Testis (tissue), 2 donors: ENCODE measurements around the gene SOCS2.

Source experiments
- CTCF ChIP-seq, 3 experiments: fragments of 450-650 bp in 2 of 3; fragments of 200-600 bp in 1 of 3; sonication (generic) in 1 of 3; IDR thresholded peaks; one replicate each; pipeline ENCODE4 v1.5.1; 2016 to 2019; ENCODE audit warnings: antibody characterized with exemption in 3 of 3, mild to moderate bottlenecking in 2 of 3, moderate library complexity in 1 of 3
- POLR2A ChIP-seq: fragments of 450-650 bp; IDR thresholded peaks from one replicate; pipeline ENCODE4 v1.6.1; 2017; ENCODE audit warnings: antibody characterized with exemption, mild to moderate bottlenecking, moderate library complexity

- TF ChIP-seq CTCF (IDR thresholded peaks at IDR 0.05) (no peak), POLR2A (no peak)
These were observed 42.1 kb upstream of the SOCS2 start for GRCh38 chr12:93530358-93530757.
